NCI-H510A (cell line): ENCODE data around the gene SPNS3.

Source experiments
- DNase-seq: peaks from one replicate; lab custom pipeline; 2025; lab: John Stamatoyannopoulos, UW

SPNS3 gene

GRCh38 chr17:4530799-4531730 is 97.3 kb downstream of the SPNS3 start:
- DNase-seq = no peak

DNA sequence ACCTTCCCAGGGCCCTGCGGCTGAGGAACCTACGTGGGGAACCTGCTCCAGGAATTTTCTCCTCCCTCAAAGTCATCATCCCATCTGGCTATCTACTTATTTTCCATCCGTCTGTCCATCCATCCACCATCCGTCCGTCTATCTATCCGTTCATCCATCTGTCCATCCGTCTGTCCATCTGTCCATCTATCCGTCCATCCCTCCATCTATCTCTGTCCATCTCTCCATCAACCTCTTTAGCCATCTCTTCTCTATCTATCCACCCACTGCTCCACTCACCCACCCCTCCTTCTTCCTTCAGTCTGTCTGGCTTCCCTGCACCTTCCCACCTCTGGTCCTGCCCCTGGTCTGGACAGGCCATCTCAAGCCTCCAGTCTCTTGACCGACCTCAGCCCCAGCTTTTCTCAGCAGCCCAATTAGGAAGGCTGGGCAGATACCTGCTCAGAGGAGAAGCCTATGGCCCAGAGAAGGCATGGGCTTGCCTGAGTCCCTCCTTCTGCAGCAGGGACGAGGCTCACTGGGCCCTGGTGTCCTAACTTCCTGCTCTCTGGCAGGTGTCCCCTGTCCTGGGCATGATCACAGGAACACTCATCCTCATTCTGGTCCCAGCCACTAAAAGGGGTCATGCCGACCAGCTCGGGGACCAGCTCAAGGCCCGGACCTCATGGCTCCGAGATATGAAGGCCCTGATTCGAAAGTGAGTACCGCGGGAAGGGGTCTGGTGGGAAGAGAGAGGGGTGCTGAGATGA is 98.4 kb downstream of the SPNS3 start:
- DNase-seq = no peak

DNA sequence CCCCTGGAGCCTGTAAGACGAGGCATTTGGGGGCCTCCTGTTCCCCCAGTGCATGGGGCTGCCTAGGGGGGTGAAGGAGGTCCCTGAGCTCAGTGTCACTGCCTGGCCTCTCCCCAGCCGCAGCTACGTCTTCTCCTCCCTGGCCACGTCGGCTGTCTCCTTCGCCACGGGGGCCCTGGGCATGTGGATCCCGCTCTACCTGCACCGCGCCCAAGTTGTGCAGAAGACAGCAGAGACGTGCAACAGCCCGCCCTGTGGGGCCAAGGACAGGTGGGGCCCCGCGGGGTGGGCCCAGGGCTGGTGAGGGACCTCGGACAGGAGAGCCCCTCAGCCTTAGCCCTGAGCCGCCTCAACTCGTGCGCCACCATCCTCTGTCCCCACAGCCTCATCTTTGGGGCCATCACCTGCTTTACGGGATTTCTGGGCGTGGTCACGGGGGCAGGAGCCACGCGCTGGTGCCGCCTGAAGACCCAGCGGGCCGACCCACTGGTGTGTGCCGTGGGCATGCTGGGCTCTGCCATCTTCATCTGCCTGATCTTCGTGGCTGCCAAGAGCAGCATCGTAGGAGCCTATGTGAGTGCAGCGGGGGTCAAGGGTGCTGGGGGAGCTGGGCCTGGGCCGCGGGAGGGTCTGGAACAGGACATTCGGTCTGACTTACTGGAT is 99.3 kb downstream of the SPNS3 start:
- DNase-seq = no peak

- DNase-seq = no peak
Observed at GRCh38 chr17:4533523-4534504, 100.1 kb downstream of the SPNS3 start.

GRCh38 chr17:4534515-4534914 is 100.8 kb downstream of the SPNS3 start:
- no peak for DNase-seq

DNA sequence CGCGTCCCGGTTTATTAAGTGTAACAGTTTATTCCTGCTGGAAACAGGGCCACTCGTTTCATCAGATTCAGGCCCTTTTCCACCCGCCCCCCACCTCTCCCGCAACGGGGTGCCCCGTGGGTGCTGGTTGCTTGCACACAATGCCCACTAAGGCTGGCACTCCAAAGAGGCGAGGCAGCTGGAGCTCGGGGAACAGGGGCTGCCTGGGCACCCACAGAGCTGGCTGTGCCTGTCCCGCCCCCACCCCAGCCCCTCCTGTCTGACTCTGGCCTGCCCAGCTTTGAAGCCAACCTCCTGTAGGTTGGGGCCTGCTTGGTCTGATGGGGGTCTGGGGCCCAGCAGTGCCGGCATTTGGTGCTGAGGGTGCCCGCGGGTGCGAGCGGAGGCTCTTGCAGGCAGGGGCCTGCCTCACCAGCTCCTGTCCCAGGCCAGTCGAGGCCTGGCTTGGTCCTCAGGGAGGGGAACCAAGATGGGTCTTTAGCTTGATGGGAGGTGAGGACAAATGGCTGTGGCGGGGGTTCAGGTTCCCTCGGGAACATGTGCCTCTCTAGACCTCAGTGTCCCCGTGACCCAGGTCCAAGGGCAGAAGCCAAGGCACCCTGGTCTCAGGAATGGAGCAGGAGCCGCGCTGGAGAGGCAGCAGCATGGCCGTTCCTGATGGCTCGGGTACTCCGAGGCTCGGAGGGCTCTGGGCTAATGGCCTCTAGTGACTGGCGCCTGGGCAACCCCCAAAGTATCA is 101.4 kb downstream of the SPNS3 start:
- no peak for DNase-seq

GRCh38 chr17:4535667-4536258 is 102.0 kb downstream of the SPNS3 start:
- DNase-seq = no peak

DNA sequence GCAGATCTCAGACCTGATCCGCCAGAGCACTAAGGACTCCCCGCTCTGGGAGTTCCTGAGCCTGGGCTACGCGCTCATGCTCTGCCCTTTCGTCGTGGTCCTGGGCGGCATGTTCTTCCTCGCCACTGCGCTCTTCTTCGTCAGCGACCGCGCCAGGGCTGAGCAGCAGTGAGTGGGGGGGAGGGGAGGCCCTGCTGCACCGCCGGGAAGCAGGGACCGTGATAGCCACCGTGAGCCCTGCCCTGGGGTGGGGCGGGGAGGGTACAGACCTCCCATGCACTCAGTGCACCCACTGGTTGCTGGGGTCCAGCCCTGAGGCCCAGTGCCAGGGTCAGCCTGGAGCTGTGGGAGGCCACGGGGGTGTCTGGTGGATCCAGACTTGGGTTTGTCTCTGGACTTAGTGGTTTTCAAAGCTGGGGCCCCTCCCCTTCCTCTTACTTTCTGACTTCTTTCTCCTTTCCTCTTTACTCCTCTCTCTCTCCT is 102.6 kb downstream of the SPNS3 start:
- no peak for DNase-seq

GRCh38 chr17:4536742-4537411 is 103.1 kb downstream of the SPNS3 start:
- DNase-seq = no peak
